ENCODE data around the gene HDAC4. TPM values are rescaled to one million over a fixed set of nuclear protein-coding genes. Genes with fewer than 3 reads are reported as not detected.

Gene HDAC4
- total RNA-seq, 1 experiment from 2014 or later = 47.6 TPM

DNA sequence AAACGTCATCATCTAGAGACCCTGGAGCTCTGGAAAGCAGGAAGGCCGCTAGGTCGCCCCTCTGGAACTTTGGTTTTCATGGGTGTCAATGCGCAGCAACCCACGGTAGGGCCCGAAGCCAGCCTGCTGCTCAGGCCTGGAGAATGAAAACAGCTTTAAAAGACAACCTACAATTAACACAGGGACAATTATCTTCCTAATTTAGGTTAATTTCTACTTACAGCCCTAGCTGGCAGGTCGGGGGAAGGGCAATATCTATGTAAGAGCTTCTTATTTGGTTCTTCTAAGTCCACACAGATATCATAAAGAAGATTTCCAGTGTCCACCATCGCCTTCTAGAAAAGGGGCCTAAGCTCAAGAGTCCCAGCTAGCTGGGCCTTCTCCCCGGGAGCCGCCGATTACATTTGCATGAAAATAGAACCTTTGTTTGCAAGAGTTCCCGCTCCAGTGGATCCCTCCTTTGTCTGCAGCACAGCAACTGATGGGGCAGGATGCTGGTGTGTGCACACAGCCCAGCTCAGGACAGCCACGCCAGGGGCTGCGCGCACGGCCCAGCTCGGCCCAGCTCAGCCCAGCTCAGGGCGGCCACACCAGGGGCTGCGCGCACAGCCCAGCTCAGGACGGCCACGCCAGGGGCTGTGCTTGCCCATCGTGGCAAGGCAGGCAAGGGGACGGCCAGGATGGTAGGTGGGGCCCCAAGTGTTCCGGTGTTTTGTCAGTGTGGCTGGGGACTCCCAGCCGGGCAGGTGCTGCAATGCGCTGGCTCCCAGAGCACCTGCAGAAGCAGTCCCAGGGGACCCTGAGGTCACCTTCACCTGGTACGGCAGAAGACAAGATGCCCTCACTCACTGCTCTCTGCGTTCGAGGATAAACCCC lies 109.1 kb downstream of the HDAC4 start (continued):
- TF ChIP-seq, protein P1, sequence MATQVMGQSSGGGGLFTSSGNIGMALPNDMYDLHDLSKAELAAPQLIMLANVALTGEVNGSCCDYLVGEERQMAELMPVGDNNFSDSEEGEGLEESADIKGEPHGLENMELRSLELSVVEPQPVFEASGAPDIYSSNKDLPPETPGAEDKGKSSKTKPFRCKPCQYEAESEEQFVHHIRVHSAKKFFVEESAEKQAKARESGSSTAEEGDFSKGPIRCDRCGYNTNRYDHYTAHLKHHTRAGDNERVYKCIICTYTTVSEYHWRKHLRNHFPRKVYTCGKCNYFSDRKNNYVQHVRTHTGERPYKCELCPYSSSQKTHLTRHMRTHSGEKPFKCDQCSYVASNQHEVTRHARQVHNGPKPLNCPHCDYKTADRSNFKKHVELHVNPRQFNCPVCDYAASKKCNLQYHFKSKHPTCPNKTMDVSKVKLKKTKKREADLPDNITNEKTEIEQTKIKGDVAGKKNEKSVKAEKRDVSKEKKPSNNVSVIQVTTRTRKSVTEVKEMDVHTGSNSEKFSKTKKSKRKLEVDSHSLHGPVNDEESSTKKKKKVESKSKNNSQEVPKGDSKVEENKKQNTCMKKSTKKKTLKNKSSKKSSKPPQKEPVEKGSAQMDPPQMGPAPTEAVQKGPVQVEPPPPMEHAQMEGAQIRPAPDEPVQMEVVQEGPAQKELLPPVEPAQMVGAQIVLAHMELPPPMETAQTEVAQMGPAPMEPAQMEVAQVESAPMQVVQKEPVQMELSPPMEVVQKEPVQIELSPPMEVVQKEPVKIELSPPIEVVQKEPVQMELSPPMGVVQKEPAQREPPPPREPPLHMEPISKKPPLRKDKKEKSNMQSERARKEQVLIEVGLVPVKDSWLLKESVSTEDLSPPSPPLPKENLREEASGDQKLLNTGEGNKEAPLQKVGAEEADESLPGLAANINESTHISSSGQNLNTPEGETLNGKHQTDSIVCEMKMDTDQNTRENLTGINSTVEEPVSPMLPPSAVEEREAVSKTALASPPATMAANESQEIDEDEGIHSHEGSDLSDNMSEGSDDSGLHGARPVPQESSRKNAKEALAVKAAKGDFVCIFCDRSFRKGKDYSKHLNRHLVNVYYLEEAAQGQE (IDR thresholded peaks at IDR 0.05; ENCODE audit: low read depth) = no peak
- TF ChIP-seq SRF (IDR thresholded peaks at IDR 0.05; ENCODE audit: low read depth) = no peak
- TF ChIP-seq POLR2A (IDR thresholded peaks at IDR 0.05; ENCODE audit: borderline replicate concordance, extremely low read depth, insufficient read depth, insufficient read length) = no peak
- no peak for TF ChIP-seq RAD21 (IDR thresholded peaks at IDR 0.05; ENCODE audit: low read depth)

DNA sequence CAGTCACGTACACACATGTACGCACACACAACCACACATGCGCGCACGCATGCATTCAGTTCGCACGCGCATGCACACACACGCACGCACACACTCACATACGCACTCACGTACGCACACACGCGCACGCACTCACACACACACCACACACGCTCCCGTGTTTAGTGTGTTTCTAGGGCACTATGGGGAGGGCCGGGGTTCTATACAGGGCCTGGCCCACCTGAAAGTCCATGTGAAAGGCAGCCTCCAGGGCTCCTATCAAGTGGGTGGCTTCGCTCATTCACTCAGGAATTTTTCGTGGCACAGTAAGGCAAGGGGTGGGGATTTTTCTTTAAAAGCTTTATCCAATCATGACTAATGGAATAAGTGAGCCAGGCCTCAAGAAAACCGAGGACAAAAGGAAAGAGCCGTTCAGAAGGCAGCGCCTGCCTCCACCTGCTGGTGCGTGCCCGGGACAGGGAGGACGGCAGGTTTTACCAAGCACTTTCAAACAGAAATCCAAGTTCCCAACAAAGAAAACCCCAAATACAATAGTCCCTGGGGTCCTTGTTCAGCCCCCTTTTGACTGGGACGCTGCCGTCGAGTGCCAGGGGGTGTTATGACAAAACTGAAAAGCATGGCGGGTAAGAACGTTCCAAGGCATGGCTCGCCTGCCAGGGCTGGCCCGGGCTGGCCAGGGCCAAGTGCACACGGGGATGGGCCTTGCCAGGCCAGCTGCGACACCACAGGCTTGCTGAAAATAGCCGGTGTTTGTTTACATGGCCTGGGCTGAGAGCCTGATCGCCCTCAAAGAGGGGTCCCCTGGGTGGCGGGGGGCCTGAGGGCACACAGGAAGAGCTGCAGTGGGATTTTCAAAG lies 110.0 kb downstream of the HDAC4 start:
- no peak for DNase-seq (ENCODE audit: low read depth, low spot score)
- BruUV-seq (replicated peaks) = no TSS peak
- Histone ChIP-seq H3K4me3 (replicated peaks in 1 of 2; ENCODE audit: low read depth in 1 of 2, low read length in 2 of 2) (no peak overlapping the region), H2AFZ (ENCODE audit: low read depth, low read length, poor library complexity, severe bottlenecking) (no peak overlapping the region), H3K27ac (ENCODE audit: low read depth, low read length) (no peak overlapping the region), H4K20me1 (ENCODE audit: insufficient read depth) (no peaks in the 10 kb centered on the region), H3K4me1 (ENCODE audit: control insufficient read depth in 1 of 2, insufficient read depth in 2 of 2, low read length in 2 of 2) (peaks cover 0 to 52% of the 10 kb centered on the region in 2 experiments; a peak in 3 of 4 replicates), H3K4me2 (ENCODE audit: low read length) (no peak overlapping the region; the same call in 1 of the 2 replicates), H3K27me3 (ENCODE audit: insufficient read depth, low read length) (no peaks in the 10 kb centered on the region), H3K9me3 (ENCODE audit: control insufficient read depth in 1 of 2, insufficient read depth in 1 of 2, low read depth in 1 of 2, low read length in 2 of 2) (no peaks in the 10 kb centered on the region), H3K36me3 (ENCODE audit: control insufficient read depth in 1 of 2, insufficient read depth in 2 of 2, low read length in 2 of 2) (no peaks in the 10 kb centered on the region), H3K9ac (ENCODE audit: low read length) (no peak overlapping the region), H3K79me2 (ENCODE audit: insufficient read depth, low read length) (peaks cover 18% of the 10 kb centered on the region; the same call in 1 of the 2 replicates), H3K9me2 (ENCODE audit: insufficient read depth) (no peaks in the 10 kb centered on the region)
- ChIA-PET CTCF (no interaction called here), RAD21 (ENCODE audit: low non-redundant PET in 1 of 2, low total read pairs in 2 of 2, uncharacterized antibody in 2 of 2, unreplicated experiment in 2 of 2) (no interaction called here), POLR2A (no interaction called here)
- intact Hi-C loops (cut with micrococcal nuclease) = no loop called here
- peak; percentile 49 for ATAC-seq
- TF ChIP-seq YY1 (IDR thresholded peaks at IDR 0.05; ENCODE audit: extremely low read depth, insufficient replicate concordance, low read depth, low read length) = no peak
- peak; percentile 52 for TF ChIP-seq RAD21 (IDR thresholded peaks at IDR 0.05; ENCODE audit: low read depth)
- TF ChIP-seq SRF (IDR thresholded peaks at IDR 0.05; ENCODE audit: low read depth) = no peak
- TF ChIP-seq, protein P1 (IDR thresholded peaks at IDR 0.05; ENCODE audit: low read depth) = no peak
- no peak for TF ChIP-seq ZFX (IDR thresholded peaks at IDR 0.05)
- no peak for TF ChIP-seq CBX3 (IDR thresholded peaks at IDR 0.05; ENCODE audit: low read depth)
- no peak for TF ChIP-seq POLR2A (IDR thresholded peaks at IDR 0.05; ENCODE audit: borderline replicate concordance, extremely low read depth, insufficient read depth, insufficient read length)
- TF ChIP-seq FOSL1 (IDR thresholded peaks at IDR 0.05; ENCODE audit: low read depth) = no peak; the same call in 1 of the 2 replicates
- TF ChIP-seq, protein P2, sequence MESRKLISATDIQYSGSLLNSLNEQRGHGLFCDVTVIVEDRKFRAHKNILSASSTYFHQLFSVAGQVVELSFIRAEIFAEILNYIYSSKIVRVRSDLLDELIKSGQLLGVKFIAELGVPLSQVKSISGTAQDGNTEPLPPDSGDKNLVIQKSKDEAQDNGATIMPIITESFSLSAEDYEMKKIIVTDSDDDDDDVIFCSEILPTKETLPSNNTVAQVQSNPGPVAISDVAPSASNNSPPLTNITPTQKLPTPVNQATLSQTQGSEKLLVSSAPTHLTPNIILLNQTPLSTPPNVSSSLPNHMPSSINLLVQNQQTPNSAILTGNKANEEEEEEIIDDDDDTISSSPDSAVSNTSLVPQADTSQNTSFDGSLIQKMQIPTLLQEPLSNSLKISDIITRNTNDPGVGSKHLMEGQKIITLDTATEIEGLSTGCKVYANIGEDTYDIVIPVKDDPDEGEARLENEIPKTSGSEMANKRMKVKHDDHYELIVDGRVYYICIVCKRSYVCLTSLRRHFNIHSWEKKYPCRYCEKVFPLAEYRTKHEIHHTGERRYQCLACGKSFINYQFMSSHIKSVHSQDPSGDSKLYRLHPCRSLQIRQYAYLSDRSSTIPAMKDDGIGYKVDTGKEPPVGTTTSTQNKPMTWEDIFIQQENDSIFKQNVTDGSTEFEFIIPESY (IDR thresholded peaks at IDR 0.05; ENCODE audit: extremely low read depth, insufficient replicate concordance, low read length) = no peak
- TF ChIP-seq, protein P3, sequence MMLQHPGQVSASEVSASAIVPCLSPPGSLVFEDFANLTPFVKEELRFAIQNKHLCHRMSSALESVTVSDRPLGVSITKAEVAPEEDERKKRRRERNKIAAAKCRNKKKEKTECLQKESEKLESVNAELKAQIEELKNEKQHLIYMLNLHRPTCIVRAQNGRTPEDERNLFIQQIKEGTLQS (IDR thresholded peaks at IDR 0.05) = no peak
